Epithelial cell of esophagus (primary cell): ENCODE measurements around the gene GSTT2B.
"Not testable (repeated sequence)": the region's sequence is repeated elsewhere in the genome, so short reads cannot be mapped to it uniquely, and the experiment has no call there.

Experiments
- DNase-seq: peaks from one replicate; pipeline ENCODE4 v3.0.0; 2010; ENCODE audit warnings: low read depth
- H3K4me3 ChIP-seq: 2 replicates; pipeline ENCODE4 v1.5.1; 2011; ENCODE audit warnings: mild to moderate bottlenecking, low read length, control low read depth
- TF ChIP-seq, protein P1 (sequence below): IDR thresholded peaks from 2 replicates; pipeline ENCODE4 v1.5.1; 2011; ENCODE audit warnings: low read depth, mild to moderate bottlenecking, low read length, control low read depth, inconsistent platforms; ENCODE audit not compliant: insufficient read depth; ENCODE audit errors: missing control alignments

GSTT2B gene

DNA sequence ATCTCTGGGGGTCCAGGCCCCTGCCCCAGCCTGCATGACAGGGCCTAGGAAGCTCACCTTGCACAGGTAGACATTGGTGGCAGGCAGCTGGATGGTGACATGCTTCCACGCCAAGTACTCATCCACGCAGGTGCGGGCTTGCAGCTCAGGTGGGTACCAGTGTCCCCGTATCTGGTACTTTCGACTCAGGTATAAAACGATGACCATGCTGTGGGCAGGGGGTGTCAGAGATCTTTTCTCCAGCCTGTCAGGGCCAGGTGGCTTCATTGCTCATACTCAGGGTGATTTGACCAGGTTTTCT lies 45.9 kb upstream of the GSTT2B start:
- H3K4me3 ChIP-seq, result no peak overlapping the region
- no peak for DNase-seq
- TF ChIP-seq, protein P1, sequence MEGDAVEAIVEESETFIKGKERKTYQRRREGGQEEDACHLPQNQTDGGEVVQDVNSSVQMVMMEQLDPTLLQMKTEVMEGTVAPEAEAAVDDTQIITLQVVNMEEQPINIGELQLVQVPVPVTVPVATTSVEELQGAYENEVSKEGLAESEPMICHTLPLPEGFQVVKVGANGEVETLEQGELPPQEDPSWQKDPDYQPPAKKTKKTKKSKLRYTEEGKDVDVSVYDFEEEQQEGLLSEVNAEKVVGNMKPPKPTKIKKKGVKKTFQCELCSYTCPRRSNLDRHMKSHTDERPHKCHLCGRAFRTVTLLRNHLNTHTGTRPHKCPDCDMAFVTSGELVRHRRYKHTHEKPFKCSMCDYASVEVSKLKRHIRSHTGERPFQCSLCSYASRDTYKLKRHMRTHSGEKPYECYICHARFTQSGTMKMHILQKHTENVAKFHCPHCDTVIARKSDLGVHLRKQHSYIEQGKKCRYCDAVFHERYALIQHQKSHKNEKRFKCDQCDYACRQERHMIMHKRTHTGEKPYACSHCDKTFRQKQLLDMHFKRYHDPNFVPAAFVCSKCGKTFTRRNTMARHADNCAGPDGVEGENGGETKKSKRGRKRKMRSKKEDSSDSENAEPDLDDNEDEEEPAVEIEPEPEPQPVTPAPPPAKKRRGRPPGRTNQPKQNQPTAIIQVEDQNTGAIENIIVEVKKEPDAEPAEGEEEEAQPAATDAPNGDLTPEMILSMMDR, result no peak

DNA sequence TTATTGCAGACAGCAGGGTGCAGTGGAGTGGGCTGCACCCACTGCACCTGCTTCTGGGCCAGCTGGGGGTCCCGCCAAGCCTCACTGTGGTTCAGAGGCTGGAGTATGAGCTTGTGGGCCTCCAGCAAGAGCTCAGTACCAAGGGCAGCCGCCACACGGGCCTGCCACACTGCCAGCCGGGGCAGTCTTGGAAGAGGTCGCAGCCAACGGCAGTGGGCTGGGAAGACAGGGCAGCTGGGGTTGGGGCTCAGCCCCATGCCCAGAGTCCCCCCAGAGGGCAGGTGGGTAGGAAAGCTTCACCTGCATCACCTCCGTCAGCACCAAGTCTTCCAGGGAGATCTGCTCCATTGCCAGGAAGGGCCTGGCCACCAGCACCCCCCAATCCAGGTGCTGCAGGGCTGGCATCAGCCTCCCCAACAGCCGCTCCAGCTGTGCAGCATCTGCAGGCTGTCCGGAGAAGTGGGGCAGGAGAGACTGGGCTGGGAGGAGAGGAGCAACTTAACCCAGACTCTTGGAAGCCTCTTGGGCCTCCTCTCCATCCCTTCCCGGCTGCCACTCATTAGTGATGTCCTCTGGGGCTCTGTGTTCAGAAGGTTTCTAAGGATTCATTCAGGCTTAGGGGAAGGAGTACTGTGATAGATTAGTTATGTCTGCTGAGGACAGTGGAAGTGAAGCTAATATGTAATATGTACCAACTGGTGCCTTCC lies 45.4 kb upstream of the GSTT2B start:
- no peak for DNase-seq
- H3K4me3 ChIP-seq, result no peak overlapping the region
- TF ChIP-seq, protein P1, result no peak

DNA sequence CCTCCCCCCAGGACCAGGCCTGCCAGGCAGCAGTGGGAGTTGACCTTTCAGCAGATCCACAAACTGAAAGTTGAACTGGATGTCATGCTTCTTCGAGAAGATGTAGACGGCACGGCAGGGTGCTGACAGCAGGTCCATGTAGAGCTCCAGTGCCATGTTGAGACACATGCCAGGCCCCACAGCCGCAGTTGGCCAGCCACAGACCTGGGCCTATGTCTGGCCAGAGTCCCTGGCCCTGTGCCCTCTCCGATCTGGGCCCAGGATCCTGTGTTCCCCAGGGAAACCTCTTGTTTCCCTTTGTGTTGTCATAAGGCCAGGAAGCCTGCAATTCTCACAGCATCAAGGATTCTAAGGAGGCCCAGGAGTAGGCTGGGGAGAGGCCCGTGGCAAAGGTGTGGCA lies 44.2 kb upstream of the GSTT2B start, which contains the start of gene GSTT4:
GSTT4 (minus strand) TSS at position 253 of the 400 bp plus-strand sequence; CDS start at position 156, 97 bp downstream.
- H3K4me3 ChIP-seq, result no peak within 1 kb of the TSS
- TF ChIP-seq, protein P1, result no peak
- DNase-seq, result no peak

DNA sequence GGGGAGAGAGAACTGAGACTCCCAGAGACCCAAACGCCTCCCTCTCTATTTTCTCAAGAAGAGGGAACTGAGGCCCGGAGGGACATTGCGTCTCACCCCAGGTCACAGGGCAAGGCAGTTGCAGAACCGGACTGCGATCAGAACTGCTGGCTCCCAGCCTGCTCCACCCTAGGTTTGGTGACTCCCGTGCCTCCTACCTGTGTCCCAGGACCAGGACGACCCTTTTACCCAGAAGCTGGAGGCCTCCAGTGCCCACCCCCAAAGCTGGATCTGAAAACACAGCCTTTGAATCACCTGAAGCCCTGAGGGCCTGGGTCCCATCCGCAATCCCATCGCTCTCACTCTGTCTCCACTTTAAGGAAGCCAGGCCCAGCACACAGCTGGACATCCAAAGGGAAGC lies 42.9 kb upstream of the GSTT2B start:
- DNase-seq, result no peak
- TF ChIP-seq, protein P1, result no peak
- no peak overlapping the region for H3K4me3 ChIP-seq

DNA sequence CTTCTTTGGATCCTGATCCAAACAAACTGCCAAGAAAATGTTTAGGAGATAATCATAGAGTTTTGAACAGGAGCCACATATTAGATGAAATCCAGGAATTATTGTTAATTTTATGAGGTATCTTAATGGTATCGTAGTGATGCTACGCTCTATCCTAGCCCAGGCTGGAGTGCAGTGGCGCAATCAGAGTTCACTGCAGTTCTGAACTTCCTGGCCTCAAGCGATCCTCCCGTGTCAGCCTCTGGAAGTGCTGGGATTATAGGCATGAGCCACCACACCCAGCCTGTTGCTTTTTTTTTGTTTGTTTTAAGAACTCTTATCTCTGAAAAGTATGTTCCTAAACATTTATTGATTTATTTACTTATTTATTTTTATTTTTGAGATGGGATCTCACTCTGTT lies 41.9 kb upstream of the GSTT2B start:
- no peak for DNase-seq
- H3K4me3 ChIP-seq, result no peak overlapping the region
- TF ChIP-seq, protein P1, result no peak

DNA sequence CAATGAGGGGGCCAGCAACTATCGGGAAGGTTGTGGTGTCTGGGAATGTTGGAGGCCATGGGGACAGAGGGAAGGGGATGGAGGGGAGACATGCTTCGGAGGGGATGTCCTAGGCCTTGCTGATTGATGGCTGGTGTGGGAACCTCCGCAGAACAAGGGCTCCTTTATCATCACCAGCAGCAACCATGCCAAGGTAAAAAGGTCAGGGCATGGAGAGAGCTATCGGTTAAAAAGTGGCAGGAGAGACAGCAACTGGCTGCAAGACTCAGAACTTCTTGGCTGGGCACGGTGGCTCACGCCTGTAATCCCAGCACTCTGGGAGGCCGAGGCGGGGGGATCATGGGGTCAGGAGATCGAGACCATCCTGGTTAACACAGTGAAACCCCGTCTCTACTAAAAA lies 41.3 kb upstream of the GSTT2B start:
- TF ChIP-seq, protein P1, result no peak
- DNase-seq, result no peak
- H3K4me3 ChIP-seq, result no peak overlapping the region

DNA sequence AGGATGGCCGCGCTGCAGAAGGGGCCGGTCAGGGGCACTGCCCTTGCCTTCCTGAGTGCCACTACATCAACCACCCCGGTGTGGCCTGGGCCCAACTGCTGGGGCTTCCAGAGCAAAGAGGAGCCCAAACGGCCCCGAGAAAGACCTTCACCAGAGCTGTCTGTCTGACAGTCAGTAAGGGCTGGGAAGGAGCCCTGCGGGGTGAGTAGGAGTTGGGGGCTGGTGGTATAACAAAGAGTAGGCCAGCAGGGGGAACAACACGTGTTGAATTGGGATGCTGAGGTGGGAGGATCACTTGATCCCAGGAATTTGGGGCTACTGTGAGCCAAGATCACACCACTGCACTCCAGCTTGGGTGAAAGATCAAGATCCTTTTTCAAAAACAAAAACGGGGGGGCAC lies 40.3 kb upstream of the GSTT2B start:
- DNase-seq, result no peak
- TF ChIP-seq, protein P1, result no peak

DNA sequence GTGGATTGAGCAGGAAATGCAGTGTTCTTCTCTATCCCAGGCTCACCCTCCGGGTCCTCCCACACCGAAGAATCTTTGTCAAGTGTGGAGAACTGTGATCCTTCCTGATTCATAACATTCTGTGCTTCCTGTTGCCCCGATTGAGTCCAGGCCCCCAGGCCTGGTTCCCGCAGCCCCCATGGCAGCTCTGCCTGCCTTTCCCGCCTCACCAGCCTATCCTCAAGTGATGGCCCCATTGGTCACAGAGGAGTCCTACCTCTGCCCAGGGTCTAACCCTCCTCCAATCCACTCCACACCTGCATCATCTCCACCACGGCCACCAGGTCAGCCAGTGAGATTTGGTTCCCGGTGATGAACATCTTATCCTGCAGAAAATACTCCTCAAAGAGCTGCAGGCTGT lies 38.8 kb upstream of the GSTT2B start:
- H3K4me3 ChIP-seq, DNase-seq: not testable (repeated sequence)

More for the DNA sequence above, 40.3 kb upstream of the GSTT2B start:
- no peak overlapping the region for H3K4me3 ChIP-seq
